K562 (cell line): Measurements from ENCODE around the gene SRGAP3. TPM values are rescaled to one million over a fixed set of nuclear protein-coding genes. Genes with fewer than 3 reads are reported as not detected.

Experiments
- NFRKB ChIP-seq: fragments of 450-650 bp; IDR thresholded peaks from 2 replicates; pipeline ENCODE4 v1.6.1; 2016; ENCODE audit warnings: low read depth
- RBM15 ChIP-seq: fragments of 200-400 bp; formaldehyde crosslinking; IDR thresholded peaks from 2 replicates; pipeline ENCODE4 v1.6.1; 2018; ENCODE audit warnings: mild to moderate bottlenecking, low read length, moderate library complexity; ENCODE audit not compliant: insufficient read depth
- ZBTB5 ChIP-seq: fragments of 450-650 bp; IDR thresholded peaks from 2 replicates; pipeline ENCODE4 v1.6.1; 2017; ENCODE audit warnings: antibody characterized with exemption
- ZBTB9 ChIP-seq: fragments of 450-650 bp; formaldehyde crosslinking; IDR thresholded peaks from 2 replicates; pipeline ENCODE4 v1.4.0; 2020; ENCODE audit warnings: mild to moderate bottlenecking, moderate library complexity
- polyA plus RNA-seq, 8 experiments: library from polyadenylated mRNA; depleted of rRNA in 4 of 8; stranded (reverse) in 5 of 8; unstranded in 3 of 8; fragments of >200 nt; fragmentation: Nextera tagmentation in 2 of 8; fragmentation: Illumina TruSeq in 1 of 8; extraction: Ambion mirVana in 2 of 8; extraction: Trizol in 1 of 8; gene quantifications; 2 replicates each; pipeline versions ENCODE4 v1.2.1 to v1.2.3, GENCODE V29; 2011 to 2014; ENCODE audit warnings: inconsistent platforms in 1 of 8, missing spikeins in 1 of 8
- total RNA-seq, 7 experiments: library from RNA; depleted of rRNA in 6 of 7; stranded (reverse); fragments of >200 nt in 6 of 7; fragmentation: Illumina TruSeq in 2 of 7; extraction: Trizol in 2 of 7; gene quantifications; 2 replicates each; pipeline versions ENCODE4 v1.2.1 to v1.2.3, GENCODE V29; 2011 to 2021; ENCODE audit warnings: low replicate concordance in 1 of 7
- TF ChIP-seq, protein P1 (sequence below): fragments of 450-650 bp; IDR thresholded peaks from 2 replicates; pipeline ENCODE4 v1.6.1; 2016; ENCODE audit warnings: mild to moderate bottlenecking, moderate library complexity
- TF ChIP-seq, protein P2 (sequence below): fragments of 450-650 bp; IDR thresholded peaks from 2 replicates; pipeline ENCODE4 v1.6.1; 2017; ENCODE audit warnings: antibody characterized with exemption, mild to moderate bottlenecking
- TF ChIP-seq, protein P3 (sequence below): fragments of 250-450 bp; sonication (Bioruptor Pico); IDR thresholded peaks from 2 replicates; pipeline ENCODE4 v1.4.0; 2020

SRGAP3 gene
- total and polyA plus RNA-seq, 9 of the 15 experiments (the other 6 are each of a cell fraction or from before 2014, with no cell fraction given) = 0.11 to 0.85 (median 0.35) TPM; not detected in 2

- TF ChIP-seq, protein P1, sequence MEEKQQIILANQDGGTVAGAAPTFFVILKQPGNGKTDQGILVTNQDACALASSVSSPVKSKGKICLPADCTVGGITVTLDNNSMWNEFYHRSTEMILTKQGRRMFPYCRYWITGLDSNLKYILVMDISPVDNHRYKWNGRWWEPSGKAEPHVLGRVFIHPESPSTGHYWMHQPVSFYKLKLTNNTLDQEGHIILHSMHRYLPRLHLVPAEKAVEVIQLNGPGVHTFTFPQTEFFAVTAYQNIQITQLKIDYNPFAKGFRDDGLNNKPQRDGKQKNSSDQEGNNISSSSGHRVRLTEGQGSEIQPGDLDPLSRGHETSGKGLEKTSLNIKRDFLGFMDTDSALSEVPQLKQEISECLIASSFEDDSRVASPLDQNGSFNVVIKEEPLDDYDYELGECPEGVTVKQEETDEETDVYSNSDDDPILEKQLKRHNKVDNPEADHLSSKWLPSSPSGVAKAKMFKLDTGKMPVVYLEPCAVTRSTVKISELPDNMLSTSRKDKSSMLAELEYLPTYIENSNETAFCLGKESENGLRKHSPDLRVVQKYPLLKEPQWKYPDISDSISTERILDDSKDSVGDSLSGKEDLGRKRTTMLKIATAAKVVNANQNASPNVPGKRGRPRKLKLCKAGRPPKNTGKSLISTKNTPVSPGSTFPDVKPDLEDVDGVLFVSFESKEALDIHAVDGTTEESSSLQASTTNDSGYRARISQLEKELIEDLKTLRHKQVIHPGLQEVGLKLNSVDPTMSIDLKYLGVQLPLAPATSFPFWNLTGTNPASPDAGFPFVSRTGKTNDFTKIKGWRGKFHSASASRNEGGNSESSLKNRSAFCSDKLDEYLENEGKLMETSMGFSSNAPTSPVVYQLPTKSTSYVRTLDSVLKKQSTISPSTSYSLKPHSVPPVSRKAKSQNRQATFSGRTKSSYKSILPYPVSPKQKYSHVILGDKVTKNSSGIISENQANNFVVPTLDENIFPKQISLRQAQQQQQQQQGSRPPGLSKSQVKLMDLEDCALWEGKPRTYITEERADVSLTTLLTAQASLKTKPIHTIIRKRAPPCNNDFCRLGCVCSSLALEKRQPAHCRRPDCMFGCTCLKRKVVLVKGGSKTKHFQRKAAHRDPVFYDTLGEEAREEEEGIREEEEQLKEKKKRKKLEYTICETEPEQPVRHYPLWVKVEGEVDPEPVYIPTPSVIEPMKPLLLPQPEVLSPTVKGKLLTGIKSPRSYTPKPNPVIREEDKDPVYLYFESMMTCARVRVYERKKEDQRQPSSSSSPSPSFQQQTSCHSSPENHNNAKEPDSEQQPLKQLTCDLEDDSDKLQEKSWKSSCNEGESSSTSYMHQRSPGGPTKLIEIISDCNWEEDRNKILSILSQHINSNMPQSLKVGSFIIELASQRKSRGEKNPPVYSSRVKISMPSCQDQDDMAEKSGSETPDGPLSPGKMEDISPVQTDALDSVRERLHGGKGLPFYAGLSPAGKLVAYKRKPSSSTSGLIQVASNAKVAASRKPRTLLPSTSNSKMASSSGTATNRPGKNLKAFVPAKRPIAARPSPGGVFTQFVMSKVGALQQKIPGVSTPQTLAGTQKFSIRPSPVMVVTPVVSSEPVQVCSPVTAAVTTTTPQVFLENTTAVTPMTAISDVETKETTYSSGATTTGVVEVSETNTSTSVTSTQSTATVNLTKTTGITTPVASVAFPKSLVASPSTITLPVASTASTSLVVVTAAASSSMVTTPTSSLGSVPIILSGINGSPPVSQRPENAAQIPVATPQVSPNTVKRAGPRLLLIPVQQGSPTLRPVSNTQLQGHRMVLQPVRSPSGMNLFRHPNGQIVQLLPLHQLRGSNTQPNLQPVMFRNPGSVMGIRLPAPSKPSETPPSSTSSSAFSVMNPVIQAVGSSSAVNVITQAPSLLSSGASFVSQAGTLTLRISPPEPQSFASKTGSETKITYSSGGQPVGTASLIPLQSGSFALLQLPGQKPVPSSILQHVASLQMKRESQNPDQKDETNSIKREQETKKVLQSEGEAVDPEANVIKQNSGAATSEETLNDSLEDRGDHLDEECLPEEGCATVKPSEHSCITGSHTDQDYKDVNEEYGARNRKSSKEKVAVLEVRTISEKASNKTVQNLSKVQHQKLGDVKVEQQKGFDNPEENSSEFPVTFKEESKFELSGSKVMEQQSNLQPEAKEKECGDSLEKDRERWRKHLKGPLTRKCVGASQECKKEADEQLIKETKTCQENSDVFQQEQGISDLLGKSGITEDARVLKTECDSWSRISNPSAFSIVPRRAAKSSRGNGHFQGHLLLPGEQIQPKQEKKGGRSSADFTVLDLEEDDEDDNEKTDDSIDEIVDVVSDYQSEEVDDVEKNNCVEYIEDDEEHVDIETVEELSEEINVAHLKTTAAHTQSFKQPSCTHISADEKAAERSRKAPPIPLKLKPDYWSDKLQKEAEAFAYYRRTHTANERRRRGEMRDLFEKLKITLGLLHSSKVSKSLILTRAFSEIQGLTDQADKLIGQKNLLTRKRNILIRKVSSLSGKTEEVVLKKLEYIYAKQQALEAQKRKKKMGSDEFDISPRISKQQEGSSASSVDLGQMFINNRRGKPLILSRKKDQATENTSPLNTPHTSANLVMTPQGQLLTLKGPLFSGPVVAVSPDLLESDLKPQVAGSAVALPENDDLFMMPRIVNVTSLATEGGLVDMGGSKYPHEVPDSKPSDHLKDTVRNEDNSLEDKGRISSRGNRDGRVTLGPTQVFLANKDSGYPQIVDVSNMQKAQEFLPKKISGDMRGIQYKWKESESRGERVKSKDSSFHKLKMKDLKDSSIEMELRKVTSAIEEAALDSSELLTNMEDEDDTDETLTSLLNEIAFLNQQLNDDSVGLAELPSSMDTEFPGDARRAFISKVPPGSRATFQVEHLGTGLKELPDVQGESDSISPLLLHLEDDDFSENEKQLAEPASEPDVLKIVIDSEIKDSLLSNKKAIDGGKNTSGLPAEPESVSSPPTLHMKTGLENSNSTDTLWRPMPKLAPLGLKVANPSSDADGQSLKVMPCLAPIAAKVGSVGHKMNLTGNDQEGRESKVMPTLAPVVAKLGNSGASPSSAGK = no peak
- TF ChIP-seq RBM15 (no peak), ZBTB5 (no peak), ZBTB9 (no peak), NFRKB (no peak)
- TF ChIP-seq, protein P2, sequence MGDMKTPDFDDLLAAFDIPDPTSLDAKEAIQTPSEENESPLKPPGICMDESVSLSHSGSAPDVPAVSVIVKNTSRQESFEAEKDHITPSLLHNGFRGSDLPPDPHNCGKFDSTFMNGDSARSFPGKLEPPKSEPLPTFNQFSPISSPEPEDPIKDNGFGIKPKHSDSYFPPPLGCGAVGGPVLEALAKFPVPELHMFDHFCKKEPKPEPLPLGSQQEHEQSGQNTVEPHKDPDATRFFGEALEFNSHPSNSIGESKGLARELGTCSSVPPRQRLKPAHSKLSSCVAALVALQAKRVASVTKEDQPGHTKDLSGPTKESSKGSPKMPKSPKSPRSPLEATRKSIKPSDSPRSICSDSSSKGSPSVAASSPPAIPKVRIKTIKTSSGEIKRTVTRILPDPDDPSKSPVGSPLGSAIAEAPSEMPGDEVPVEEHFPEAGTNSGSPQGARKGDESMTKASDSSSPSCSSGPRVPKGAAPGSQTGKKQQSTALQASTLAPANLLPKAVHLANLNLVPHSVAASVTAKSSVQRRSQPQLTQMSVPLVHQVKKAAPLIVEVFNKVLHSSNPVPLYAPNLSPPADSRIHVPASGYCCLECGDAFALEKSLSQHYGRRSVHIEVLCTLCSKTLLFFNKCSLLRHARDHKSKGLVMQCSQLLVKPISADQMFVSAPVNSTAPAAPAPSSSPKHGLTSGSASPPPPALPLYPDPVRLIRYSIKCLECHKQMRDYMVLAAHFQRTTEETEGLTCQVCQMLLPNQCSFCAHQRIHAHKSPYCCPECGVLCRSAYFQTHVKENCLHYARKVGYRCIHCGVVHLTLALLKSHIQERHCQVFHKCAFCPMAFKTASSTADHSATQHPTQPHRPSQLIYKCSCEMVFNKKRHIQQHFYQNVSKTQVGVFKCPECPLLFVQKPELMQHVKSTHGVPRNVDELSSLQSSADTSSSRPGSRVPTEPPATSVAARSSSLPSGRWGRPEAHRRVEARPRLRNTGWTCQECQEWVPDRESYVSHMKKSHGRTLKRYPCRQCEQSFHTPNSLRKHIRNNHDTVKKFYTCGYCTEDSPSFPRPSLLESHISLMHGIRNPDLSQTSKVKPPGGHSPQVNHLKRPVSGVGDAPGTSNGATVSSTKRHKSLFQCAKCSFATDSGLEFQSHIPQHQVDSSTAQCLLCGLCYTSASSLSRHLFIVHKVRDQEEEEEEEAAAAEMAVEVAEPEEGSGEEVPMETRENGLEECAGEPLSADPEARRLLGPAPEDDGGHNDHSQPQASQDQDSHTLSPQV = no peak
- TF ChIP-seq, protein P3, sequence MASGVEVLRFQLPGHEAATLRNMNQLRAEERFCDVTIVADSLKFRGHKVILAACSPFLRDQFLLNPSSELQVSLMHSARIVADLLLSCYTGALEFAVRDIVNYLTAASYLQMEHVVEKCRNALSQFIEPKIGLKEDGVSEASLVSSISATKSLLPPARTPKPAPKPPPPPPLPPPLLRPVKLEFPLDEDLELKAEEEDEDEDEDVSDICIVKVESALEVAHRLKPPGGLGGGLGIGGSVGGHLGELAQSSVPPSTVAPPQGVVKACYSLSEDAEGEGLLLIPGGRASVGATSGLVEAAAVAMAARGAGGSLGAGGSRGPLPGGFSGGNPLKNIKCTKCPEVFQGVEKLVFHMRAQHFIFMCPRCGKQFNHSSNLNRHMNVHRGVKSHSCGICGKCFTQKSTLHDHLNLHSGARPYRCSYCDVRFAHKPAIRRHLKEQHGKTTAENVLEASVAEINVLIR (CRISPR knock-in tag) = no peak
Observed at GRCh38 chr3:8984526-8984925, 264.9 kb downstream of the SRGAP3 start (continued).
